ENCODE measurements around the gene FSIP2.

- no peak for TF ChIP-seq CTCF (IDR thresholded peaks at IDR 0.05)
- TF ChIP-seq POLR2A (IDR thresholded peaks at IDR 0.05) = no peak
Measured at GRCh38 chr2:185689906-185690539, 48.6 kb upstream of the FSIP2 start.
